Panc1 (cell line): ENCODE data around the gene BDH1. TPM values are rescaled to one million over a fixed set of nuclear protein-coding genes. Genes with fewer than 3 reads are reported as not detected.

ENCODE experiments used
- ATAC-seq: fragments of 200-7000 bp; cut with Tn5 transposase; 2 replicates; pipeline ENCODE4 v1.9.1; 2020; ENCODE audit warnings: mild to moderate bottlenecking, moderate library complexity
- BruUV-seq: library from RNA; stranded (reverse); fragments of 400-500 nt; replicated peaks from 2 replicates; lab custom pipeline; 2021; lab: Mats Ljungman, UMichigan
- CTCF ChIA-PET: fragments of 300-600 bp; sonication (Branson Sonifier 250); formaldehyde crosslinking; loops from one replicate; lab custom pipeline; 2022; ENCODE audit warnings: antibody characterized with exemption; lab: Charles Lee
- POLR2A ChIA-PET: fragments of 300-600 bp; sonication (Branson Sonifier 250); formaldehyde crosslinking; loops from one replicate; lab custom pipeline; 2022; ENCODE audit warnings: antibody characterized with exemption; lab: Charles Lee
- DNase-seq: peaks from one replicate; pipeline ENCODE4 v3.0.0-alpha.2; 2010; ENCODE audit warnings: low read depth, low spot score
- H3K27ac ChIP-seq: 2 replicates; pipeline ENCODE4 v1.5.1; 2011; ENCODE audit warnings: mild to moderate bottlenecking, low read length, inconsistent platforms
- H3K27me3 ChIP-seq: fragments of 200-500 bp; sonication (Bioruptor generic); 2 replicates; pipeline ENCODE4 v1.6.0; 2014; ENCODE audit warnings: low read length, inconsistent platforms; ENCODE audit not compliant: control insufficient read depth, insufficient read depth
- H3K36me3 ChIP-seq: fragments of 200-500 bp; sonication (Bioruptor generic); 2 replicates; pipeline ENCODE4 v1.5.1; 2014; ENCODE audit warnings: inconsistent platforms, mild to moderate bottlenecking, low read length, moderate library complexity; ENCODE audit not compliant: control insufficient read depth, insufficient read depth
- H3K4me1 ChIP-seq: 2 replicates; pipeline ENCODE4 v1.5.1; 2011; ENCODE audit warnings: inconsistent platforms, mild to moderate bottlenecking, low read length, moderate library complexity; ENCODE audit not compliant: control insufficient read depth, insufficient read depth
- H3K4me3 ChIP-seq, 2 experiments: 2 replicates each; pipeline ENCODE4 v1.5.1; 2011 to 2012; ENCODE audit warnings: low read depth in 2 of 2, low read length in 2 of 2, mild to moderate bottlenecking in 2 of 2, inconsistent platforms in 1 of 2, moderate library complexity in 1 of 2
- H3K9me3 ChIP-seq: fragments of 200-500 bp; sonication (Bioruptor generic); 2 replicates; pipeline ENCODE4 v1.5.1; 2014; ENCODE audit warnings: low read depth, mild to moderate bottlenecking, inconsistent platforms, low read length, moderate library complexity; ENCODE audit not compliant: control insufficient read depth, insufficient read depth
- CTCF ChIP-seq: fragments of 450-650 bp; IDR thresholded peaks from 2 replicates; pipeline ENCODE4 v1.5.1; 2017; ENCODE audit warnings: mild to moderate bottlenecking
- POLR2AphosphoS5 ChIP-seq: IDR thresholded peaks from 2 replicates; pipeline ENCODE4 v1.6.1; 2012; ENCODE audit warnings: mild to moderate bottlenecking, low read depth, low read length, moderate library complexity
- REST ChIP-seq, 2 experiments: IDR thresholded peaks; 2 replicates each; pipeline ENCODE4 v1.6.1; 2011 to 2012; ENCODE audit warnings: low read depth in 2 of 2, control low read depth in 1 of 2, low read length in 1 of 2, mild to moderate bottlenecking in 1 of 2, moderate library complexity in 1 of 2; ENCODE audit not compliant: insufficient read depth in 1 of 2
- SIN3A ChIP-seq: IDR thresholded peaks from 2 replicates; pipeline ENCODE4 v1.6.1; 2012; ENCODE audit warnings: low read depth, mild to moderate bottlenecking, low read length, moderate library complexity, borderline replicate concordance; ENCODE audit not compliant: insufficient read depth
- TCF7L2 ChIP-seq: IDR thresholded peaks from 2 replicates; pipeline ENCODE4 v1.6.1; 2011; ENCODE audit warnings: mild to moderate bottlenecking, low read depth, low read length, inconsistent platforms
- in situ Hi-C: cut with HindIII; loops from 2 replicates; pipeline ENCODE4 v1.10.0; 2016; ENCODE audit warnings: low sequenced_read_pairs, low pct_unique_long_range_greater_than_20kb
- intact Hi-C: fragments of 100-400 bp; cut with micrococcal nuclease; formaldehyde crosslinking; loops from one replicate; pipeline ENCODE4 v1.10.0; 2022; ENCODE audit not compliant: unreplicated experiment
- total RNA-seq: library from RNA; stranded (reverse); gene quantifications from one replicate; pipeline ENCODE4 v1.2.1, GENCODE V29; 2021; ENCODE audit not compliant: unreplicated experiment

Gene BDH1
- total RNA-seq, 1 experiment from 2014 or later = 4.8 TPM

DNA sequence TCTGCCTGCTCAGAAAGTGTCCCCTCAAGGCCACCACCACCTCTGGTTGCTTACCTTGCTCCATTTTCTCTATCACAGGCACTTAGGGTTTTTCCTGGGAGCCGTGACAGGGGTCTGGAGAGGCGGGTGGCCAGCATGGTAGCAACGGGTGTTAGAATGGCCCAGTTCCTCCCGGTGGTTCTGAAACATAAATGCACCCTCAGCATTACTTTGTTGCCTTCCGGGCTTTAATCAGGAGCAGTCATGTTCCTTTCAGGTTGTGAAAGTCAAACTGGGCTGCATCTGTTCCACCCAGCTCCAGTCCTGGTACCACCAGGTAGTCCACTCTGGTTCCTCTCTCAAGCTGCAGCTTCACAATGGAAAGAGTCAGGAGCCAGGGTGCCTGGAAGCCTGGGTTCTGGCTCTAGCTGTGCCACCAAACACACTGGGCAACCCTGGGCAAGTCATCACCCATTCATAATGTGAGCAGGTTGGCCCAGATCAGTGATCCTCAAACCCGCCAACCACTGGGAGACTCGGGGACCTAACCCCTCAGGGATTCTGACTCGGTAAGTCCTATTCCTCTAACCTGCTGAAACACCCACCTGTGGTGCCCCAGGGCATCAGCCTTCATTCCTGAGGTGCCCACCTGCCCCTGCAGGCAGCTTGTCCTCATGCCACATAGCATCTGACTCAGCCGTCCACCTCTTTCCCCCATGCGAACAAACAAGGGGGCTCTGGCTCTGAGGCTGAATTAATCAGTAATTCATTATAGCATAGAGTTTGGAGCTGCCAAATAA is 9.3 kb downstream of the BDH1 start:
- Histone ChIP-seq H3K4me3 (no peak overlapping the region), H3K36me3 (no peaks in the 10 kb centered on the region), H3K9me3 (no peaks in the 10 kb centered on the region), H3K27ac (no peak overlapping the region), H3K27me3 (no peaks in the 10 kb centered on the region), H3K4me1 (no peaks in the 10 kb centered on the region)
- no peak for ATAC-seq
- ChIA-PET POLR2A (no interaction called here), CTCF (interaction anchor here (0.5 kb wide), 1 partner anchor 517 kb away, joined by 3 read pairs; the partner anchor contains the start of gene MELTF)
- DNase-seq = no peak
- in situ Hi-C loops (no loop called here), intact Hi-C loops (no loop called here)
- BruUV-seq = no TSS peak
- TF ChIP-seq REST (IDR thresholded peaks at IDR 0.05; ENCODE audit: insufficient read depth in 1 of 2, low read depth in 2 of 2, low read length in 1 of 2) (no peak), TCF7L2 (no peak), SIN3A (no peak), CTCF (no peak), POLR2AphosphoS5 (no peak)

DNA sequence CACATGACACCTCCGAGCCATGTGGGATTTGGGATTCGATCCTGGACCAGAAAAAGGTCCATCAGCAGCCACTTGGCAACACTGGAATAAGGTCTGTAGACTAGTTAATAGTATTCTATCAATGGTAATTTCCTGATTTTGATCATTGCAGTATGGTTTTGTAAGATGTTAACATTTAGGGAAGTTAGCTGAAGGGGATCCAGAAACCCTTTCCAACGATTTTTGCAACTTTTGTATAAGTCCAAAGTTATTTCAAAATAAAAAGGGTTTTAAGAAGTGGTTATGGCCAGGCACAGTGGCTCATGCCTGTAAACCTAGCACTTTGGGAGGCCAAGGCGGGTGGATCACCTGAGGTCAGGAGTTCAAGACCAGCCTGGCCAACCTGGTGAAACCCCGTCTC is 10.2 kb downstream of the BDH1 start:
- TF ChIP-seq CTCF = no peak
- no peak for TF ChIP-seq SIN3A
- no peak for TF ChIP-seq TCF7L2
- no peak for TF ChIP-seq REST (IDR thresholded peaks at IDR 0.05; ENCODE audit: insufficient read depth in 1 of 2, low read depth in 2 of 2, low read length in 1 of 2)
- TF ChIP-seq POLR2AphosphoS5 = no peak
- ChIA-PET CTCF (no interaction called here), POLR2A (no interaction called here)

More for the DNA sequence above, 10.2 kb downstream of the BDH1 start:
- Histone ChIP-seq H3K4me1 (no peaks in the 10 kb centered on the region), H3K27me3 (no peaks in the 10 kb centered on the region), H3K27ac (no peak overlapping the region), H3K9me3 (no peaks in the 10 kb centered on the region), H3K4me3 (no peak overlapping the region), H3K36me3 (no peaks in the 10 kb centered on the region)
- no TSS peak for BruUV-seq
- in situ Hi-C loops = no loop called here
- DNase-seq (no peak), ATAC-seq (no peak)
- intact Hi-C loops = no loop called here
